Posterior cingulate gyrus (tissue), 11 donors: ENCODE measurements around the gene PIK3CB.
"Not testable (repeated sequence)": the region's sequence is repeated elsewhere in the genome, so short reads cannot be mapped to it uniquely, and the experiment has no call there.

Source experiments
- DNase-seq, 10 donors: peaks; one replicate each; pipeline versions ENCODE4 v3.0.0 to v3.0.0-alpha.2; 2020 to 2021; ENCODE audit warnings: mixed read lengths in 3 of 10
- intact Hi-C: fragments of 100-400 bp; cut with DNase I; formaldehyde crosslinking; loops from one replicate; pipeline ENCODE4 v1.15.1; 2023

The PIK3CB gene

GRCh38 chr3:138638641-138639040 lies 196.1 kb downstream of the PIK3CB start:
- intact Hi-C loops: no loop called here
- DNase-seq: no peak

GRCh38 chr3:138629526-138629925 lies 205.2 kb downstream of the PIK3CB start:
- intact Hi-C loops: no loop called here
- no peak for DNase-seq

GRCh38 chr3:138625707-138626365 lies 208.9 kb downstream of the PIK3CB start:
- DNase-seq: no peak
- intact Hi-C loops: no loop called here

- no peak for DNase-seq
- intact Hi-C loops: no loop called here
Observed at GRCh38 chr3:138624518-138624917, 210.2 kb downstream of the PIK3CB start.

- no peak for DNase-seq
- intact Hi-C loops: no loop called here
Observed at GRCh38 chr3:138620431-138620830, 214.3 kb downstream of the PIK3CB start.

- DNase-seq: no peak
- intact Hi-C loops: no loop called here
Observed at GRCh38 chr3:138615462-138615861, 219.3 kb downstream of the PIK3CB start.

GRCh38 chr3:138609898-138610266 lies 224.8 kb downstream of the PIK3CB start:
- intact Hi-C loops: loop anchor here (5.0 kb wide), 1 partner anchor 302 kb away; no protein-coding TSS in a partner anchor
- DNase-seq: no peak

GRCh38 chr3:138608322-138609135 lies 226.2 kb downstream of the PIK3CB start, which contains the start of gene FAIM:
TSS of gene FAIM (plus strand) at chr3:138608771. CDS start at chr3:138619727, 10,956 bp downstream.
- intact Hi-C loops: no loop called here
- DNase-seq: peak; percentile 47 to 95 (median 68)

GRCh38 chr3:138604106-138604595 lies 230.6 kb downstream of the PIK3CB start:
- DNase-seq, intact Hi-C loops: not testable (repeated sequence)
